Measurements from ENCODE around the gene PALM2AKAP2.

Gene PALM2AKAP2

DNA sequence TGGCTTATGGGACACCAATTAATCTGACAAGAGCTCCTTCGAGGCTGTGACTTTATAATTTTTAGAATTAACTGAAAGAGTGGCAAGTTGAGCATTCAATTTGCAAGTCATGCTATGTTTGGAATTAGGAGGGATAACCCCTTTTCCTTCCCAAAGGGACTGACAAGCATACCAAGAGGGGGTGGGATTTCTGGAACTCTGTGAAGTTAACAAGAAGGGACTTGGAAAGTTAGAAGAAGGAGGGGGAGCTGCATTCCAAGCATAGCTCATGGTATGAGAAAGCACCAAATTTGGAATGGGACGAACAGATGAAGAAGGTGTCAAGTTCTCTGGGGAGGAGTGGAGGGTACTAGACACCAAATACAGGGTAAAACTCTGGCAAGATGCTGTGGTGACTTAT is 8.9 kb upstream of the PALM2AKAP2 start:
- Histone ChIP-seq H3K9me3 (ENCODE audit: insufficient read depth, low read length) (peaks cover 6% of the 10 kb centered on the region; the same call in 1 of the 2 replicates), H3K27me3 (ENCODE audit: insufficient read depth, insufficient read length) (no peaks in the 10 kb centered on the region), H3K9ac (ENCODE audit: insufficient read length, low read depth) (no peak overlapping the region), H3K4me1 (ENCODE audit: insufficient read depth, insufficient read length) (peaks cover 3% of the 10 kb centered on the region), H3K36me3 (ENCODE audit: insufficient read depth, insufficient read length, low read length) (no peaks in the 10 kb centered on the region), H3K4me3 (ENCODE audit: insufficient read length, low read depth) (no peak overlapping the region)
- TF ChIP-seq YY1 (IDR thresholded peaks at IDR 0.05; ENCODE audit: insufficient read depth, insufficient read length) (no peak), ZNF274 (IDR thresholded peaks at IDR 0.05; ENCODE audit: low read depth, low read length) (no peak)
- peak; percentile 81 for DNase-seq (ENCODE audit: low read depth, low spot score)

DNA sequence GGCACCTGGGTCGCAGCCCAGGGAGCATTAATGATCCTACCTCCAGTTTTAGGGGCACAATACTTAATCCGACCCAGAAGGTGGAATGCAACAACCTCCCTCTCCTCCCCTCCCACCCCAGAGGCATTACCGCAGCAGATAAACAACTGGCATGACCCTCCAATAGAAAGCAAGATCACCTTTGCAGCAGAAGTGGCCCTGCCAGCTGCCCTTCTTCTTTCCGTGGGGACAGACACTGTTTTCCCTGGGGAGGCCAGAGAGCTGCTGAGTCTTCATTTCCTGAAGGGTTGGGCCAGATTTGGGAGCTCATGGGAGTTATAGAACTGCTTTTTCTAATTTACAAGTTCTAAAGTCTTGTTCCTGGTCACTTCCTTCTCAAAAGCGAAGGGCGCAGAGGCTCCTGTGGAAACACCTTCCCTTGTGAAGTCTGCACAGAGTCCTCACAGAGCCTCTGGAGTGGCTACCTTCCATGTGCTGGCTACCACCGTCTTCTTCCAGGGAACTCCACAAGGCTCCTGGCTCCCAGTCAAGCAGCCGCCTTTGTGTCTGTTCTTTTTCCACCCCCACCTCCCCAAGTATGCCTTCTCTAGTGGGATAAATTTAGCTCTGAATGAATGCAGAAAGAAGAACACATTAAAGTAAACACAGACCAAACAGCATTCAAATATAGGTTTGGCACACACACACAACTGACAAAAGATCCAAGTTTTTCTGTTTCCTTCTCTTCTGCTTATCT is 8.0 kb upstream of the PALM2AKAP2 start:
- Histone ChIP-seq H3K4me1 (ENCODE audit: insufficient read depth, insufficient read length) (peaks cover 2% of the 10 kb centered on the region), H3K4me3 (ENCODE audit: insufficient read length, low read depth) (no peak overlapping the region), H3K9ac (ENCODE audit: insufficient read length, low read depth) (no peak overlapping the region), H3K27me3 (ENCODE audit: insufficient read depth, insufficient read length) (peaks cover under 1% of the 10 kb centered on the region), H3K36me3 (ENCODE audit: insufficient read depth, insufficient read length, low read length) (no peaks in the 10 kb centered on the region), H3K9me3 (ENCODE audit: insufficient read depth, low read length) (peaks cover 6% of the 10 kb centered on the region; the same call in 1 of the 2 replicates)
- no peak for DNase-seq (ENCODE audit: low read depth, low spot score)
- no peak for TF ChIP-seq SUZ12 (IDR thresholded peaks at IDR 0.05; ENCODE audit: extremely low read depth, insufficient read depth, insufficient read length)

DNA sequence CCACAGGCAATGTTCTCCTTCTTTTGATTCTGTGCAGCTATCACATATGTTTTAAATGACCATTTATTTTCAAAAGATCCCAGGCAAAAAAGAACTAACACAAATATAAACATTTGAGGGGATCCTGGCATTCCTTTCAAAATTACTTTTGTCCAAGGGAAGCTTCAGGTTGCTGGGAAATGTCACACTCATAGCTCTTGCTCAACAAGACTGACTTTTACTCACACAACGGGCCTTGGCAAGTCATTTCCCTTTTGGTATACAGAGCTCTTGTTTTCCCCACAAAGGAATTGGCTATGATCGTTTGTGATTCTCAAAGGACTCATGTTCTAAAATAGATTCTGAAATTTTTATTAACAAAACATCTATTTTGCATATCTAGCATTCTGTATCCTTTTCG is 4.5 kb upstream of the PALM2AKAP2 start:
- no peak overlapping the region for H3K4me3 ChIP-seq (ENCODE audit: insufficient read length, low read depth)
- TF ChIP-seq SUZ12 (IDR thresholded peaks at IDR 0.05; ENCODE audit: extremely low read depth, insufficient read depth, insufficient read length) (no peak), ZNF274 (IDR thresholded peaks at IDR 0.05; ENCODE audit: low read depth, low read length) (no peak)
- H3K27me3 ChIP-seq (ENCODE audit: insufficient read depth, insufficient read length) = peaks cover 7% of the 10 kb centered on the region
- no peaks in the 10 kb centered on the region for H3K4me1 ChIP-seq (ENCODE audit: insufficient read depth, insufficient read length)
- no peak for DNase-seq (ENCODE audit: low read depth, low spot score)
- no peaks in the 10 kb centered on the region for H3K36me3 ChIP-seq (ENCODE audit: insufficient read depth, insufficient read length, low read length)
- no peaks in the 10 kb centered on the region for H3K9me3 ChIP-seq (ENCODE audit: insufficient read depth, low read length)
- no peak overlapping the region for H3K9ac ChIP-seq (ENCODE audit: insufficient read length, low read depth)

DNA sequence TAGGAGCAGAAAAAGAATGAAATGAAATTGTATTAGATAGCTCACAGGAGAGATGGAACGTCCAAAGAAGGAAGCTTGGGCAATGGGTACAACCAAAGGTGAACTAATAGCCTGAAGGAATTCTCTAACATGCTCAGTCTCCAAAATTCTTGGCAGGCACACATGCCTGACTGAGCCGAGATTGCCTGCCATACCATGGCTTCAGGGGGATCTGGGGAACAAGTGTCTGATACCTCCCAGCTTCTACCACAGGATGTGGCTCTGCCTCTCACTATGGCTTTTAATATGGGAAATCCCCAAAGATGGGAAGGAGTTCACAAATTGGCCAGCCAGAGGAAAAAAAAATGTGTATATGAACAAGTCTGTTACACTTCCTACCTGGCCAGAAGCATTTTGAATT is 3.6 kb upstream of the PALM2AKAP2 start:
- Histone ChIP-seq H3K4me1 (ENCODE audit: insufficient read depth, insufficient read length) (no peaks in the 10 kb centered on the region), H3K9me3 (ENCODE audit: insufficient read depth, low read length) (no peaks in the 10 kb centered on the region), H3K27me3 (ENCODE audit: insufficient read depth, insufficient read length) (peaks cover 7% of the 10 kb centered on the region), H3K4me3 (ENCODE audit: insufficient read length, low read depth) (no peak overlapping the region), H3K9ac (ENCODE audit: insufficient read length, low read depth) (no peak overlapping the region), H3K36me3 (ENCODE audit: insufficient read depth, insufficient read length, low read length) (no peaks in the 10 kb centered on the region)
- TF ChIP-seq YY1 (IDR thresholded peaks at IDR 0.05; ENCODE audit: insufficient read depth, insufficient read length) (no peak), ZNF274 (IDR thresholded peaks at IDR 0.05; ENCODE audit: low read depth, low read length) (no peak), SUZ12 (IDR thresholded peaks at IDR 0.05; ENCODE audit: extremely low read depth, insufficient read depth, insufficient read length) (no peak)
- no peak for DNase-seq (ENCODE audit: low read depth, low spot score)

DNA sequence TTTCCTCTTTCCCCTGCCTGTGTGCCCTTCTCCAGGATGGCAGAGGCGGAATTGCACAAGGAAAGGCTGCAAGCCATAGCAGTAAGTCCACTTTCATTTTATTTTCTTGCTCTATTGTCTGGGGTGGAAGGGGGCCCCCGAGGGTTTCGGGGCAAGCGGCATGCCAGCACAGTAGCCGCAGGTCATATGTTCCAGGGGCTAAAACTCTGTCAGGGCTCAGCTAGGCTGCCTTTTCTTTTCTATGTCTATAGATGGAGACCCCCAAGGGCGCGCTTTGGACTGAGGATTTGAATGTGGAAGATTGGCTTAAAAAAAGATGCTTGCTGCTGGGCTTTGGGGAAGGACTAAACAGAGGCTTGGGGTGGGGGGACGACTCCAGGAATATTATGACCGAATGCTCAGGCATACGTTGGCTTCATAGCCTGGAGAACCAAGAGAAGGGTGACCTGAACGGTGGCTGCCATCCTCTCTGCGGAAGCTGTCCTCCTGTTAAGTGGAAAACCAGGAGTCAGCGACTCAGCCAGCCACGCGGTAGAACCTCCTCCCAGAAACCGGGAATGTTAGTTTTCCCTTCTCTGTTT is 545 bp downstream of the PALM2AKAP2 start:
- Histone ChIP-seq H3K4me1 (ENCODE audit: insufficient read depth, insufficient read length) (no peaks in the 10 kb centered on the region), H3K36me3 (ENCODE audit: insufficient read depth, insufficient read length, low read length) (peaks cover 11% of the 10 kb centered on the region), H3K4me3 (ENCODE audit: insufficient read length, low read depth) (peak overlapping the region; percentile 68), H3K9ac (ENCODE audit: insufficient read length, low read depth) (peak overlapping the region; percentile 84), H3K9me3 (ENCODE audit: insufficient read depth, low read length) (no peaks in the 10 kb centered on the region; the same call in 1 of the 2 replicates), H3K27me3 (ENCODE audit: insufficient read depth, insufficient read length) (peaks cover 7% of the 10 kb centered on the region)
- DNase-seq (ENCODE audit: low read depth, low spot score) = peak; percentile 30
- no peak for TF ChIP-seq YY1 (IDR thresholded peaks at IDR 0.05; ENCODE audit: insufficient read depth, insufficient read length)
- TF ChIP-seq SUZ12 (IDR thresholded peaks at IDR 0.05; ENCODE audit: extremely low read depth, insufficient read depth, insufficient read length) = no peak
- TF ChIP-seq ZNF274 (IDR thresholded peaks at IDR 0.05; ENCODE audit: low read depth, low read length) = no peak

DNA sequence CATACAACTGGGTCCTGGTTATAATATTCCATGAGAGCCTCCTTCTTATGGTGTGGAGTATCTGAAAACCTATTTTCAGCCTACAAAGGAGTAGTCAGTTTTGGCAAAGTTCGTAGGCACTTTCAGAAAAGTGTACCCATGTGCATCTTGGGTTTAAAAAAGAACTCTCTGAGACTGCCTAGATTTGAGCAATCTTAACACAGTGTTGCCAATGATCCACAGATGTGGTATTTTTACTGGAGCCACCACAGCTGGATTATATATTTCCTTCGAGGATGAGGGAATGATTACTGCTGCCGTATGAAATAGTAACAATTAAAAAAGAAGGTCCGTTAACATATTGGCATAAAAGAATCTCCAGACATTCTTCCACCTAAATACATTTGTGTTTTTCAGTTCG is 1.1 kb downstream of the PALM2AKAP2 start:
- Histone ChIP-seq H3K9ac (ENCODE audit: insufficient read length, low read depth) (peak overlapping the region; percentile 84), H3K27me3 (ENCODE audit: insufficient read depth, insufficient read length) (peaks cover 7% of the 10 kb centered on the region), H3K4me1 (ENCODE audit: insufficient read depth, insufficient read length) (no peaks in the 10 kb centered on the region), H3K4me3 (ENCODE audit: insufficient read length, low read depth) (peak overlapping the region; percentile 68), H3K36me3 (ENCODE audit: insufficient read depth, insufficient read length, low read length) (peaks cover 11% of the 10 kb centered on the region), H3K9me3 (ENCODE audit: insufficient read depth, low read length) (no peaks in the 10 kb centered on the region; the same call in 1 of the 2 replicates)
- no peak for DNase-seq (ENCODE audit: low read depth, low spot score)
- TF ChIP-seq ZNF274 (IDR thresholded peaks at IDR 0.05; ENCODE audit: low read depth, low read length) (no peak), YY1 (IDR thresholded peaks at IDR 0.05; ENCODE audit: insufficient read depth, insufficient read length) (no peak), SUZ12 (IDR thresholded peaks at IDR 0.05; ENCODE audit: extremely low read depth, insufficient read depth, insufficient read length) (no peak)

DNA sequence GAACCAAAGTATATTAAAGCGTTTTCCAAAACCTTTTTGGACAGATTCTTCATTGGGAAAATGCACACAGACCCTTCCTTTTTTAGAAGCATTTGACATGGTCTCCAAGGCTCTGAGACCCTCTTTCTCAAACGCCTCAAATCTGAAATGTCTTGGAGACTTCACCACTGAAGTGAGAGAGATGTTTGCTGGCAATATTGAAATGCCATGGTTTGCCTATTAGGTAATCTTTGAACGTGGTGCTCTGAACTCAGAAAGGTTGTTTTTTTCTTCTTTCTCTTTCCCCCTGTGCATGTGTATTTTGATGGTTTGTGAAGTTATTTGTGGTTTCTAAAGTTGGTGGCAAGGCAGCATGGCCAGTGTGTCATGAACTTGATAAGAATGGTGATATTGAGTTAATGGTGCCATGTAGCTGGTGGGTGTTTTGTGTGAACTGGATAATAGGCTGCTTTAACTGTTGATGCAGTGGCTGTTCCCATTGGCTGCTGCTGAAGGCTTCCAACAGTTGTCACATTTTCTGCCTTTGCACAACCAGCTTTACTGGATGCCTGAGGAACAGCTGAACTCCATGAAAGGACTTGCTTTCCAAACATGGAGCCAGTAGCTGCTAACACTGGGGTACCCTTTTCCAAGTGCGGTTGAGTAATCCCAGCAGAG is 1.7 kb downstream of the PALM2AKAP2 start:
- Histone ChIP-seq H3K4me1 (ENCODE audit: insufficient read depth, insufficient read length) (no peaks in the 10 kb centered on the region), H3K4me3 (ENCODE audit: insufficient read length, low read depth) (no peak overlapping the region), H3K9me3 (ENCODE audit: insufficient read depth, low read length) (no peaks in the 10 kb centered on the region; the same call in 1 of the 2 replicates), H3K9ac (ENCODE audit: insufficient read length, low read depth) (no peak overlapping the region), H3K36me3 (ENCODE audit: insufficient read depth, insufficient read length, low read length) (peaks cover 11% of the 10 kb centered on the region), H3K27me3 (ENCODE audit: insufficient read depth, insufficient read length) (peaks cover 7% of the 10 kb centered on the region)
- no peak for DNase-seq (ENCODE audit: low read depth, low spot score)
- TF ChIP-seq YY1 (IDR thresholded peaks at IDR 0.05; ENCODE audit: insufficient read depth, insufficient read length) = no peak
- TF ChIP-seq ZNF274 (IDR thresholded peaks at IDR 0.05; ENCODE audit: low read depth, low read length) = no peak

Data from NT2/D1 (cell line).